Parathyroid adenoma (tissue), 2 donors: ENCODE measurements around the gene RETSAT.

ENCODE experiments used
- H2AFZ ChIP-seq: fragments of 300-600 bp; sonication (generic); one replicate; pipeline ENCODE4 v1.7.0; 2017; ENCODE audit warnings: antibody characterized with exemption, mild to moderate bottlenecking
- H3K27ac ChIP-seq: fragments of 300-600 bp; sonication (generic); one replicate; pipeline ENCODE4 v1.7.0; 2017
- H3K27me3 ChIP-seq: fragments of 300-600 bp; sonication (generic); one replicate; pipeline ENCODE4 v1.7.0; 2017; ENCODE audit warnings: low read length; ENCODE audit not compliant: control insufficient read depth, insufficient read depth
- H3K36me3 ChIP-seq: fragments of 300-600 bp; sonication (generic); one replicate; pipeline ENCODE4 v1.7.0; 2017; ENCODE audit warnings: low read length; ENCODE audit not compliant: control insufficient read depth, insufficient read depth
- H3K4me1 ChIP-seq: fragments of 300-600 bp; sonication (generic); one replicate; pipeline ENCODE4 v1.7.0; 2017; ENCODE audit warnings: control low read depth
- H3K4me2 ChIP-seq: fragments of 300-600 bp; sonication (generic); one replicate; pipeline ENCODE4 v1.7.0; 2017; ENCODE audit warnings: low read length
- H3K4me3 ChIP-seq: fragments of 300-600 bp; sonication (generic); one replicate; pipeline ENCODE4 v1.7.0; 2017; ENCODE audit warnings: low read depth, low read length
- H3K79me2 ChIP-seq: fragments of 300-600 bp; sonication (generic); one replicate; pipeline ENCODE4 v1.7.0; 2017; ENCODE audit warnings: control low read depth
- H3K9ac ChIP-seq: fragments of 300-600 bp; sonication (generic); one replicate; pipeline ENCODE4 v1.7.0; 2017; ENCODE audit warnings: mild to moderate bottlenecking
- H3K9me3 ChIP-seq: fragments of 300-600 bp; sonication (generic); one replicate; pipeline ENCODE4 v1.7.0; 2017; ENCODE audit warnings: low read length; ENCODE audit not compliant: control insufficient read depth
- CTCF ChIP-seq: fragments of 300-600 bp; sonication (generic); IDR thresholded peaks from one replicate; pipeline ENCODE4 v1.7.0; 2017; ENCODE audit warnings: antibody characterized with exemption, mild to moderate bottlenecking
- donor health status: primary hyperparathyroidism.

Gene RETSAT

DNA sequence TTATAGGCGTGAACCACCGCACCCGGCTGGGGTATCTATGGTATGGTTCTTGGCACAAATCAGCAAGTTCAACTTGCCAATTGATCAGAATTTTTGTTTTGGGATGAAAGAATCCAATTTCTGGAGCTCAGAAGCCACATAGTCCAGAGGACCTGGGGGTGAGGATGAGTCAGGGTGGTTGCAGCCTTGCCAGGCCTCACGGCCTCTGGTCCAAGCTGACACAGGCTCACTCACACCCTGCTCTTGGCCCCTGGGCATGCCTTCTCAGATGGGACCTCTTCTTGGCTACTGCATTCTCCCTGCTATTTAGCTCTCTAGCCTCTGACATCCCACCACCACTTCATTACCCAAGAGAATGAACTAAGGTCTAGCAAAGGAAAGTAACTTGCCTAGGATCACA, 39.5 kb upstream of the RETSAT start:
- Histone ChIP-seq H3K79me2 (peaks cover 3% of the 10 kb centered on the region), H3K27ac (peak overlapping the region; percentile 97), H3K9me3 (no peaks in the 10 kb centered on the region), H3K4me3 (no peak overlapping the region), H3K4me2 (no peak overlapping the region), H3K27me3 (no peaks in the 10 kb centered on the region), H2AFZ (no peak overlapping the region), H3K9ac (no peak overlapping the region), H3K36me3 (no peaks in the 10 kb centered on the region), H3K4me1 (peaks cover 59% of the 10 kb centered on the region)
- no peak for TF ChIP-seq CTCF

GRCh38 chr2:85390941-85391669, 36.8 kb upstream of the RETSAT start:
- H3K9me3 ChIP-seq = no peaks in the 10 kb centered on the region
- peaks cover 3% of the 10 kb centered on the region for H3K79me2 ChIP-seq
- H2AFZ ChIP-seq = no peak overlapping the region
- H3K4me2 ChIP-seq = no peak overlapping the region
- H3K27me3 ChIP-seq = no peaks in the 10 kb centered on the region
- TF ChIP-seq CTCF = peak; percentile 74
- no peak overlapping the region for H3K9ac ChIP-seq
- no peak overlapping the region for H3K27ac ChIP-seq
- H3K36me3 ChIP-seq = no peaks in the 10 kb centered on the region
- peaks cover 38% of the 10 kb centered on the region for H3K4me1 ChIP-seq
- H3K4me3 ChIP-seq = no peak overlapping the region

GRCh38 chr2:85388878-85389538, 34.7 kb upstream of the RETSAT start:
- no peak overlapping the region for H3K4me2 ChIP-seq
- H3K4me3 ChIP-seq = no peak overlapping the region
- TF ChIP-seq CTCF = no peak
- H3K36me3 ChIP-seq = no peaks in the 10 kb centered on the region
- H2AFZ ChIP-seq = no peak overlapping the region
- H3K4me1 ChIP-seq = peaks cover 25% of the 10 kb centered on the region
- no peaks in the 10 kb centered on the region for H3K9me3 ChIP-seq
- no peak overlapping the region for H3K9ac ChIP-seq
- H3K79me2 ChIP-seq = peaks cover 3% of the 10 kb centered on the region
- H3K27me3 ChIP-seq = no peaks in the 10 kb centered on the region
- H3K27ac ChIP-seq = peak overlapping the region; percentile 22

DNA sequence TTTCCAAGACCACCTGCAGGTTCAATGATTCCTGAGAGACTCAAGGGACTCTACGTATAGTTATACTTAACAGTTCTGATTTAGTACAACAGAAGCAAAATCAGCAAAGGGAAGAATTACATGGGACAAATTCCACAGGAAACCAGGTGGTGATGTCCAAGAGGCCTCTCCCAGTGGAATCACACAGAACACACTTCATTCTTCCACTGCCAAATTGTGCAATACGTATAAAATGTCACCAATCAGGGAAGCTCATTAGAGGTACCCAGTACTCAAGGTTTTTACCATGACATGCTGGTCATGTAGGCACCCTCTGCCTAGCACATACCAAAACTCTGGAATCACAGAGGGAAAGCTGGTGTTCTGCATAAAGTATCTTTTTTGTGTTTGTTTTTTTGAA, 33.4 kb upstream of the RETSAT start:
- Histone ChIP-seq H3K4me3 (no peak overlapping the region), H3K36me3 (no peaks in the 10 kb centered on the region), H3K27me3 (no peaks in the 10 kb centered on the region), H3K9ac (no peak overlapping the region), H3K79me2 (peaks cover 3% of the 10 kb centered on the region), H3K4me1 (peaks cover 31% of the 10 kb centered on the region), H3K4me2 (no peak overlapping the region), H2AFZ (no peak overlapping the region), H3K9me3 (no peaks in the 10 kb centered on the region), H3K27ac (no peak overlapping the region)
- TF ChIP-seq CTCF = no peak
